ENCODE results near the gene ATP23.

DNA sequence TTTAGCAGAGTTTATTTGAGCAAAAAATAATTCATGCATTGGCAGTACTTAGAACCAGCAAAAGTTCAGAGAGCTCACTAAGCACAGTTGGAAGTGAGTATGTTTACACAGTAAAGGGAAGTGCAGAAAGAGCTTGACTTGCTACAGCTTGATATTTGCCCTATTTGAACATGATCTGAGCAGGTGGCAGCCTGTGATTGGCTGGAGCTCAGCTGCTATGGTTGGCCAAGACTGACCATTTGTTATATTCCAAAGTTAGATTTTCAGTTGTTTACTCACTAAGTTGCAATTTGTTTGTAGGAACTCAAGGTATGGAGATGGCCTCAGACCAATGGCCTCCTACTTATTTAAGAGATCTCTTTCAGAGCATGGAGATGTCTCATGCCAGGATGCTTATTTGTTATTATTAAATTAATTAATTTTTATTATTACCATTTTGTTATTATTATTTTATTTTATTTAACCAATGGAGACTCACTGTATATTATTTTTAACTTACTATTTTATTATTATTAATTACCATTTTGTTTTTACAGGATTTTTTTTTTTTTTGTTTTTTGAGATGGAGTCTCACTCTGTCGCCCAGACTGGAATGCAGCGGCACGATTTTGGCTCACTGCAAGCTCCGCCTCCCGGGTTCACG lies 49.0 kb downstream of the ATP23 start:
- TF ChIP-seq, protein P1, sequence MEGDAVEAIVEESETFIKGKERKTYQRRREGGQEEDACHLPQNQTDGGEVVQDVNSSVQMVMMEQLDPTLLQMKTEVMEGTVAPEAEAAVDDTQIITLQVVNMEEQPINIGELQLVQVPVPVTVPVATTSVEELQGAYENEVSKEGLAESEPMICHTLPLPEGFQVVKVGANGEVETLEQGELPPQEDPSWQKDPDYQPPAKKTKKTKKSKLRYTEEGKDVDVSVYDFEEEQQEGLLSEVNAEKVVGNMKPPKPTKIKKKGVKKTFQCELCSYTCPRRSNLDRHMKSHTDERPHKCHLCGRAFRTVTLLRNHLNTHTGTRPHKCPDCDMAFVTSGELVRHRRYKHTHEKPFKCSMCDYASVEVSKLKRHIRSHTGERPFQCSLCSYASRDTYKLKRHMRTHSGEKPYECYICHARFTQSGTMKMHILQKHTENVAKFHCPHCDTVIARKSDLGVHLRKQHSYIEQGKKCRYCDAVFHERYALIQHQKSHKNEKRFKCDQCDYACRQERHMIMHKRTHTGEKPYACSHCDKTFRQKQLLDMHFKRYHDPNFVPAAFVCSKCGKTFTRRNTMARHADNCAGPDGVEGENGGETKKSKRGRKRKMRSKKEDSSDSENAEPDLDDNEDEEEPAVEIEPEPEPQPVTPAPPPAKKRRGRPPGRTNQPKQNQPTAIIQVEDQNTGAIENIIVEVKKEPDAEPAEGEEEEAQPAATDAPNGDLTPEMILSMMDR (IDR thresholded peaks at IDR 0.05): no peak
- TF ChIP-seq POLR2A (IDR thresholded peaks at IDR 0.05): no peak
- no peak for TF ChIP-seq POLR2AphosphoS5 (IDR thresholded peaks at IDR 0.05; ENCODE audit: insufficient read depth in 1 of 2, low read depth in 1 of 2)

All from vagina (tissue), 2 donors.